Endothelial cell of umbilical vein (primary cell): ENCODE measurements around the gene RAD9A.
A peak's percentile ranks its signal among the peaks of the same experiment; 100 is the strongest.

Source experiments
- EZH2 ChIP-seq: IDR thresholded peaks from 2 replicates; pipeline ENCODE4 v1.6.1; 2012; ENCODE audit warnings: borderline replicate concordance, low read depth, mild to moderate bottlenecking, moderate library complexity, low read length, inconsistent platforms; ENCODE audit not compliant: severe bottlenecking
- POLR2A ChIP-seq: IDR thresholded peaks from 2 replicates; pipeline ENCODE4 v1.6.1; 2012; ENCODE audit warnings: low read depth, mild to moderate bottlenecking, control low read depth, low read length
- POLR2AphosphoS5 ChIP-seq: IDR thresholded peaks from 2 replicates; pipeline ENCODE4 v1.6.1; 2012; ENCODE audit warnings: low read depth, mild to moderate bottlenecking, control low read depth, low read length, moderate library complexity; ENCODE audit not compliant: insufficient read depth
- TF ChIP-seq, protein P1 (sequence below), 2 donors: IDR thresholded peaks; 1 replicate in 1 of 2; 2 replicates in 1 of 2; pipeline ENCODE4 v1.5.1; 2011; ENCODE audit warnings: low read length in 2 of 2, mild to moderate bottlenecking in 2 of 2, moderate library complexity in 2 of 2, control low read depth in 1 of 2, inconsistent platforms in 1 of 2, low read depth in 1 of 2; ENCODE audit not compliant: insufficient read depth in 1 of 2; ENCODE audit errors: extremely low read depth in 1 of 2
- TF ChIP-seq, protein P2 (sequence below): IDR thresholded peaks from 2 replicates; pipeline ENCODE4 v1.6.1; 2011; ENCODE audit not compliant: insufficient read depth, insufficient read length

DNA sequence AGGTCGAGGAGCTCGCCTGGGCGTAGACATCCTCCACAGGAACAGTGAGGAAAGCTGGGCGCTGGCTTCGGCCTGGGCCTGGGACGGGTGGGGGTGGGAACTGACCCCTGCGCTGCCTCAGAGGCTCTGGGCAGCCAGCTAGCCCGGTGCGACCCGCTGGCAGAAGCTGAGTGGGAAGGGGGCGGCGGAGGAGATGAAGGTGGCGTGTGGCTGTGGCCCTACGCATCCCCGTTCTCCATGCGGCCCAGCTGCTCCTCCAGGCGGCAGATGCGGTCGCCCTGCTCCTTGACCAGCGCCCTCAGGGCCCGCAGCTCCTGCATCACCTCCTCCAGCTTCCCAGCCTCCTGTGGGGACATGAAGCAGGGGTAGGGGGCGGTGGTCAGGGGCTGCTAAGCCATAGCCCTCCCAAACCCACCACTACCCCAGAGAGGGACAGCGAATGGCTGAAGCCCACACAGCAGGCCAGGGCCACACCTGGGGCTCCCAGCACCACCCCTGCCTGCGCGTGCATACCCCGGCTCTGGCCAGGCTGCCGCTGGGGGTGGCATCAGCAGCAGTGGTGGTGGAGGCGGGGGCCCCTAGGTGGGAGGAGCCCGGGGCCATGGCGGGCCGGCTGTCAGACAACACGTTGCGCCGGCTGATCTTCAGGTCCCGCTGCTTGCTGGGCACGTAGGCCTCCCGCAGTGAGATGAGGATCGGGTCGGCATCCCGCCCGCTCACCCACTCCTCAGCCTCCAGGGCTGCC, 46.5 kb downstream of the RAD9A start:
- TF ChIP-seq, protein P1, sequence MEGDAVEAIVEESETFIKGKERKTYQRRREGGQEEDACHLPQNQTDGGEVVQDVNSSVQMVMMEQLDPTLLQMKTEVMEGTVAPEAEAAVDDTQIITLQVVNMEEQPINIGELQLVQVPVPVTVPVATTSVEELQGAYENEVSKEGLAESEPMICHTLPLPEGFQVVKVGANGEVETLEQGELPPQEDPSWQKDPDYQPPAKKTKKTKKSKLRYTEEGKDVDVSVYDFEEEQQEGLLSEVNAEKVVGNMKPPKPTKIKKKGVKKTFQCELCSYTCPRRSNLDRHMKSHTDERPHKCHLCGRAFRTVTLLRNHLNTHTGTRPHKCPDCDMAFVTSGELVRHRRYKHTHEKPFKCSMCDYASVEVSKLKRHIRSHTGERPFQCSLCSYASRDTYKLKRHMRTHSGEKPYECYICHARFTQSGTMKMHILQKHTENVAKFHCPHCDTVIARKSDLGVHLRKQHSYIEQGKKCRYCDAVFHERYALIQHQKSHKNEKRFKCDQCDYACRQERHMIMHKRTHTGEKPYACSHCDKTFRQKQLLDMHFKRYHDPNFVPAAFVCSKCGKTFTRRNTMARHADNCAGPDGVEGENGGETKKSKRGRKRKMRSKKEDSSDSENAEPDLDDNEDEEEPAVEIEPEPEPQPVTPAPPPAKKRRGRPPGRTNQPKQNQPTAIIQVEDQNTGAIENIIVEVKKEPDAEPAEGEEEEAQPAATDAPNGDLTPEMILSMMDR (IDR thresholded peaks at IDR 0.05; ENCODE audit: extremely low read depth in 1 of 2, insufficient read depth in 1 of 2, low read depth in 1 of 2, low read length in 2 of 2): no peak
- TF ChIP-seq, protein P2, sequence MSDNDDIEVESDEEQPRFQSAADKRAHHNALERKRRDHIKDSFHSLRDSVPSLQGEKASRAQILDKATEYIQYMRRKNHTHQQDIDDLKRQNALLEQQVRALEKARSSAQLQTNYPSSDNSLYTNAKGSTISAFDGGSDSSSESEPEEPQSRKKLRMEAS: no peak
- TF ChIP-seq EZH2 (no peak), POLR2A (peak; percentile 36), POLR2AphosphoS5 (peak; percentile 12)
